ENCODE data around the gene AP1B1. TPM values are rescaled to one million over a fixed set of nuclear protein-coding genes. Genes with fewer than 3 reads are reported as not detected.

AP1B1 gene
- total and polyA plus RNA-seq, 2 of the 4 experiments (the other 2 are of a cell fraction), result 55.7 to 70.8 TPM

GRCh38 chr22:29391546-29391945, 3.2 kb upstream of the AP1B1 start:
- Histone ChIP-seq H3K36me3 (ENCODE audit: control insufficient read depth, insufficient read depth, low read length) (no peaks in the 10 kb centered on the region), H3K9me3 (ENCODE audit: control insufficient read depth, insufficient read depth, low read length) (no peaks in the 10 kb centered on the region), H3K4me1 (ENCODE audit: control insufficient read depth, insufficient read depth, low read length) (peaks cover 8% of the 10 kb centered on the region), H3K4ac (ENCODE audit: low read depth, low read length) (no peak overlapping the region), H3K56ac (ENCODE audit: extremely low read depth, insufficient read depth, low read length) (no peak overlapping the region), H4K91ac (ENCODE audit: insufficient read depth, low read depth, low read length) (no peak overlapping the region), H2BK5ac (ENCODE audit: low read depth, low read length, poor library complexity, severe bottlenecking) (no peak overlapping the region), H3K9me1 (ENCODE audit: insufficient read depth, low read length) (0 out of 2 replicates have a peak, but pooled peaks cover 2% of the 10 kb centered on the region), H4K20me1 (ENCODE audit: insufficient read depth, low read length) (no peaks in the 10 kb centered on the region; the same call in 1 of the 2 replicates), H3K23ac (ENCODE audit: low read depth, low read length) (no peak overlapping the region), H2AK9ac (replicated peaks; ENCODE audit: low read depth, low read length, poor library complexity) (no peak overlapping the region), H3K79me1 (ENCODE audit: low read depth in 1 of 2, low read length in 2 of 2) (peaks cover 15 to 23% of the 10 kb centered on the region in 2 experiments), H3K27ac (ENCODE audit: insufficient read depth, low read length) (no peak overlapping the region), H4K8ac (ENCODE audit: low read depth in 2 of 2, low read length in 2 of 2) (no peak overlapping the region), H3K27me3 (ENCODE audit: control insufficient read depth, insufficient read depth, low read length) (peaks cover 2% of the 10 kb centered on the region; the same call in 1 of the 2 replicates), H3K14ac (replicated peaks; ENCODE audit: low read depth, low read length) (no peak overlapping the region), H4K5ac (ENCODE audit: low read depth, low read length) (no peak overlapping the region), H3K4me2 (ENCODE audit: low read depth, low read length) (no peak overlapping the region), H3K18ac (ENCODE audit: low read depth, low read length) (no peak overlapping the region), H2BK15ac (ENCODE audit: low read depth, low read length) (no peak overlapping the region), H2AFZ (replicated peaks; ENCODE audit: low read length, poor library complexity) (peak overlapping the region; percentile 63), H2BK120ac (ENCODE audit: low read depth, low read length) (no peak overlapping the region), H2AK5ac (ENCODE audit: low read depth, low read length) (no peak overlapping the region), H2BK20ac (ENCODE audit: low read depth, low read length) (no peak overlapping the region), H3K9ac (ENCODE audit: low read depth, low read length) (no peak overlapping the region), H3K4me3 (ENCODE audit: insufficient read depth, low read depth, low read length) (no peak overlapping the region)
- BruUV-seq (replicated peaks), result no TSS peak
- TF ChIP-seq BHLHE40 (IDR thresholded peaks at IDR 0.05; ENCODE audit: low read depth, low read length) (no peak), CHD1 (IDR thresholded peaks at IDR 0.05; ENCODE audit: low read depth, low read length) (no peak), RCOR1 (IDR thresholded peaks at IDR 0.05; ENCODE audit: insufficient replicate concordance, low read length) (no peak), RAD21 (IDR thresholded peaks at IDR 0.05; ENCODE audit: low read length) (no peak), USF2 (IDR thresholded peaks at IDR 0.05; ENCODE audit: low read depth, low read length) (no peak), FOS (IDR thresholded peaks at IDR 0.05; ENCODE audit: low read depth, low read length) (no peak), MXI1 (IDR thresholded peaks at IDR 0.05; ENCODE audit: borderline replicate concordance, low read depth, low read length) (no peak), ELK1 (IDR thresholded peaks at IDR 0.05; ENCODE audit: borderline replicate concordance, low read depth, low read length) (no peak), MAFK (IDR thresholded peaks at IDR 0.05; ENCODE audit: low read depth, low read length) (no peak), SMC3 (IDR thresholded peaks at IDR 0.05; ENCODE audit: low read depth, low read length) (no peak), POLR2A (IDR thresholded peaks at IDR 0.05; ENCODE audit: low read depth, low read length) (no peak)
- dilution Hi-C loops (cut with HindIII; ENCODE audit: low sequenced_read_pairs, unreplicated experiment) (no loop called here), intact Hi-C loops (cut with micrococcal nuclease) (no loop called here), in situ Hi-C loops (cut with MboI; ENCODE audit: low sequenced_read_pairs) (loop anchor here (10.0 kb wide), 1 partner anchor 113 kb away; no protein-coding TSS in a partner anchor)
- WGBS, 2 experiments (ENCODE audit: extremely low coverage in 2 of 2, insufficient read length in 1 of 2), result 79% methylated on average over 5 of the region's 8 CpGs; no CpG with 5 or more reads in 1 of the 2 experiments
- ATAC-seq (ENCODE audit: low read depth) (no peak), DNase-seq (no peak)
- CTCF ChIA-PET, result no interaction called here
- POLR2A ChIA-PET (ENCODE audit: unreplicated experiment), result no interaction called here

Measured in IMR-90 (cell line).